GM23248 (cell line): ENCODE measurements around the gene GCLM. TPM values are rescaled to one million over a fixed set of nuclear protein-coding genes. Genes with fewer than 3 reads are reported as not detected.

Source experiments
- DNase-seq: peaks from one replicate; pipeline ENCODE4 v3.0.0-alpha.2; 2015
- H2AFZ ChIP-seq: fragments of 200-600 bp; sonication (generic); 2 replicates; pipeline ENCODE4 v1.6.1; 2016; ENCODE audit warnings: antibody characterized with exemption
- H3F3A ChIP-seq: fragments of 200-600 bp; sonication (generic); 2 replicates; pipeline ENCODE4 v1.6.1; 2016; ENCODE audit warnings: mild to moderate bottlenecking, antibody characterized with exemption, mixed run types; ENCODE audit not compliant: insufficient read depth
- H3K27ac ChIP-seq: fragments of 200-600 bp; sonication (generic); 2 replicates; pipeline ENCODE4 v1.5.1; 2016; ENCODE audit warnings: mild to moderate bottlenecking
- H3K27me3 ChIP-seq: fragments of 200-600 bp; sonication (generic); replicated peaks from 2 replicates; pipeline ENCODE4 v1.6.1; 2016; ENCODE audit warnings: mild to moderate bottlenecking; ENCODE audit not compliant: insufficient read depth
- H3K36me3 ChIP-seq: fragments of 200-600 bp; sonication (generic); 2 replicates; pipeline ENCODE4 v1.6.1; 2016; ENCODE audit warnings: low read depth, mild to moderate bottlenecking
- H3K4me1 ChIP-seq: fragments of 200-600 bp; sonication (generic); 2 replicates; pipeline ENCODE4 v1.6.1; 2016; ENCODE audit warnings: mild to moderate bottlenecking; ENCODE audit not compliant: insufficient read depth
- H3K4me2 ChIP-seq: fragments of 200-600 bp; sonication (generic); one replicate; pipeline ENCODE4 v1.6.1; 2016; ENCODE audit warnings: mild to moderate bottlenecking; ENCODE audit not compliant: unreplicated experiment
- H3K4me3 ChIP-seq: fragments of 200-600 bp; sonication (generic); 2 replicates; pipeline ENCODE4 v1.5.1; 2016; ENCODE audit warnings: mild to moderate bottlenecking
- H3K79me2 ChIP-seq: fragments of 200-600 bp; sonication (generic); 2 replicates; pipeline ENCODE4 v1.6.1; 2016; ENCODE audit warnings: mild to moderate bottlenecking; ENCODE audit not compliant: insufficient read depth
- H3K9ac ChIP-seq: fragments of 200-600 bp; sonication (generic); 2 replicates; pipeline ENCODE4 v1.6.1; 2016; ENCODE audit warnings: mild to moderate bottlenecking
- H3K9me2 ChIP-seq: fragments of 200-600 bp; sonication (generic); 2 replicates; pipeline ENCODE4 v1.6.1; 2016; ENCODE audit warnings: mixed run types, mild to moderate bottlenecking, moderate library complexity; ENCODE audit not compliant: insufficient read depth
- H3K9me3 ChIP-seq: fragments of 200-600 bp; sonication (generic); one replicate; pipeline ENCODE4 v1.6.1; 2017; ENCODE audit warnings: low read depth
- H4K20me1 ChIP-seq: fragments of 200-600 bp; sonication (generic); 2 replicates; pipeline ENCODE4 v1.6.0; 2016; ENCODE audit not compliant: insufficient read depth
- EZH2 ChIP-seq: fragments of 200-600 bp; sonication (generic); IDR thresholded peaks from 2 replicates; pipeline ENCODE4 v1.6.1; 2018; ENCODE audit warnings: antibody characterized with exemption, mild to moderate bottlenecking; ENCODE audit not compliant: insufficient read depth, poor library complexity, severe bottlenecking
- EZH2phosphoT487 ChIP-seq: fragments of 200-600 bp; sonication (generic); IDR thresholded peaks from 2 replicates; pipeline ENCODE4 v1.6.1; 2018; ENCODE audit warnings: antibody characterized with exemption, moderate library complexity, mild to moderate bottlenecking, low read depth; ENCODE audit not compliant: insufficient read depth
- WGBS, 2 experiments: methylation state at CpG; one replicate each; pipeline ENCODE4 v1.1.6; 2015 to 2017; ENCODE audit warnings: low lambda C conversion rate in 2 of 2, low coverage in 1 of 2; ENCODE audit errors: missing lambda C conversion rate in 2 of 2; 5-methylcytosine and 5-hydroxymethylcytosine counted together
- in situ Hi-C: fragments of 300-500 bp; cut with MboI; formaldehyde crosslinking; loops from 2 replicates; pipeline ENCODE4 v1.15.0; 2020
- polyA plus RNA-seq: library from polyadenylated mRNA; unstranded; fragments of >200 nt; fragmentation: Nextera tagmentation; extraction: Ambion mirVana; gene quantifications from 2 replicates; pipeline ENCODE4 v1.2.1, GENCODE V29; 2016
- total RNA-seq: library from RNA; depleted of rRNA; stranded (reverse); fragments of >200 nt; shearing (Covaris generic); gene quantifications from 2 replicates; pipeline ENCODE4 v1.2.3, GENCODE V29; 2014

The GCLM gene
- total and polyA plus RNA-seq, 2 experiments from 2014 or later: 32.7 to 69.0 TPM

DNA sequence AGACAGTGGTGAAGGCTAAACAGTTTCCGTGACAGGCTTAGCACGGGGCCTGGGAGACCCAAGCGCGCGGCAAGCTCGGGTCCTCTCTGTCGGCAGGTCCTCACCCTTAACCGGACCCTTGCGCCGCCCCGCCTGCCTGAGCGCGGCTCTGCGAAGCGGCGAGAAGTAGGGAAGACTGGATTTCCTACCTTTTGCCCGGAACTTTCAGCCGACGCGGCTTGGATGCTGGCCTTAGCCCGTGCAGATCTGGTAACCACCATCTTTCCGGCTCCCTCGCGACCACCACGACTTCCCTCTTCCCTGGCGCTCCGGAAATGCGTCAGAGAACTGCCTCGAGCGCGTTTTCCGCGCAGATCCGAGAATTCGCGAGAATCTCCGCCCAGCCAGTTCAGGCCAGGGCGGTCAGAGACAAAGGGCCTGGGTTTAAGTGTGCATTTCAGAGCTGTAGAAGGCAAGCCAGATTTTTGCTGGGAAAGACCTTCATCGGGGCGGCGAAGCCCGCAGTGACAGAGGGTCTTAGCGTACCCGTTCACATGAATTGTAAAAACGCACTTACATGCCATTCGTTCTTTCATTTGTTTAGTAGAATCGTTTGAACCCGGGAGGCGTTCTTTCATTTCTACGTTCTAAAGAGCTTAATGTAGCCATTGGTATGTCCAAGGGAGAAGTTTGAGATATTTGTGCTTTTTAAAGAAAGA, 30.2 kb downstream of the GCLM start, which contains the start of gene DNTTIP2:
TSS of gene DNTTIP2 (minus strand) at position 318 of the 698 bp plus-strand sequence. CDS start at position 260, 58 bp downstream.
- peaks cover 27% of the 10 kb centered on the region for H3K4me1 ChIP-seq
- peaks cover 61% of the 10 kb centered on the region for H3K79me2 ChIP-seq
- peaks cover 48% of the 10 kb centered on the region for H3K36me3 ChIP-seq
- H2AFZ ChIP-seq: peak within 1 kb of the TSS; percentile 93
- peak within 1 kb of the TSS; percentile 93 for H3K4me3 ChIP-seq
- WGBS, 2 experiments: 1 to 2% methylated on average over 50 of the region's 50 CpGs
- no peaks in the 10 kb centered on the region for H3K9me2 ChIP-seq
- peaks cover 43% of the 10 kb centered on the region for H3F3A ChIP-seq
- TF ChIP-seq EZH2 (no peak), EZH2phosphoT487 (no peak)
- no peaks in the 10 kb centered on the region for H3K27me3 ChIP-seq
- in situ Hi-C loops: loop anchor here (25.0 kb wide), 1 partner anchor 458 kb away; no protein-coding TSS in a partner anchor
- peak within 1 kb of the TSS; percentile 87 for H3K4me2 ChIP-seq
- no peaks in the 10 kb centered on the region for H3K9me3 ChIP-seq
- H3K27ac ChIP-seq: peak within 1 kb of the TSS; percentile 85
- peak within 1 kb of the TSS; percentile 95 for H3K9ac ChIP-seq
- no peaks in the 10 kb centered on the region for H4K20me1 ChIP-seq
- DNase-seq: peak; percentile 97

GRCh38 chr1:93878501-93878888, 30.7 kb downstream of the GCLM start:
- in situ Hi-C loops: loop anchor here (25.0 kb wide), 1 partner anchor 459 kb away; no protein-coding TSS in a partner anchor
- DNase-seq: peak; percentile 80
- peaks cover 27% of the 10 kb centered on the region for H3K4me1 ChIP-seq

DNA sequence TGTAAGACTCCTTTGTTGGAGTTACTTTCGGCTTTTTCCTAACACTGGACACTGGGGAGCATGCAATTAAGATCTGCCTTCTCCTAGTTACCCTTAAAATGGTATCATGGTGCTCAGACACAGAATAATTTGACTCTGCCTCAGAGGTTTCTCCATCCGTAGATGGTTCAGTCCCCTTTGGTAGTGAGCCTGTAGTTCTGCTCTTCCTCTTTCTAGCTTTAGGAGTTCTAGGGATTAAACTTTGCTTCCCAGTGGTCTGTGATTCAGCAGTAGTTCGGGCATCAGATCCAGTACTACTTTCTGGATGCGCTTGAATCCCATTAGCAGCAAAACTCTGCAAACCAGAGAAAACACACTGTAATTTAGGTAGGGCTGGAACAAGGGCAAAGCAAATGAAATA, 31.7 kb downstream of the GCLM start:
- Histone ChIP-seq H3F3A (peaks cover 31% of the 10 kb centered on the region), H3K4me1 (peaks cover 27% of the 10 kb centered on the region), H3K9ac (peak overlapping the region; percentile 95), H3K36me3 (peaks cover 49% of the 10 kb centered on the region), H3K4me3 (peak overlapping the region; percentile 93), H3K79me2 (peaks cover 70% of the 10 kb centered on the region), H3K27ac (no peak overlapping the region), H3K9me2 (no peaks in the 10 kb centered on the region), H3K9me3 (no peaks in the 10 kb centered on the region), H2AFZ (no peak overlapping the region), H4K20me1 (no peaks in the 10 kb centered on the region), H3K4me2 (peak overlapping the region; percentile 87), H3K27me3 (no peaks in the 10 kb centered on the region)
- 82 to 93% methylated on average over 4 of the region's 4 CpGs for WGBS, 2 experiments
- in situ Hi-C loops: loop anchor here (25.0 kb wide), 1 partner anchor 460 kb away; no protein-coding TSS in a partner anchor
- TF ChIP-seq EZH2: no peak
- no peak for TF ChIP-seq EZH2phosphoT487
- no peak for DNase-seq

More at GRCh38 chr1:93878501-93878888, 30.7 kb downstream of the GCLM start:
- H3K9me2 ChIP-seq: no peaks in the 10 kb centered on the region
- H3K9ac ChIP-seq: peak overlapping the region; percentile 95
- peak overlapping the region; percentile 93 for H3K4me3 ChIP-seq
- 3% methylated on average over 20 of the region's 20 CpGs for WGBS, 2 experiments
- H2AFZ ChIP-seq: peak overlapping the region; percentile 93
- H4K20me1 ChIP-seq: no peaks in the 10 kb centered on the region
- H3K4me2 ChIP-seq: peak overlapping the region; percentile 87
- peak overlapping the region; percentile 85 for H3K27ac ChIP-seq
- no peaks in the 10 kb centered on the region for H3K27me3 ChIP-seq
- H3K79me2 ChIP-seq: peaks cover 66% of the 10 kb centered on the region
- H3K36me3 ChIP-seq: peaks cover 49% of the 10 kb centered on the region
- H3K9me3 ChIP-seq: no peaks in the 10 kb centered on the region
- H3F3A ChIP-seq: peaks cover 38% of the 10 kb centered on the region
- TF ChIP-seq EZH2 (no peak), EZH2phosphoT487 (no peak)

GRCh38 chr1:93876244-93876643, 33.0 kb downstream of the GCLM start:
- Histone ChIP-seq H3K27me3 (no peaks in the 10 kb centered on the region), H3K9ac (no peak overlapping the region), H3K79me2 (peaks cover 70% of the 10 kb centered on the region), H3F3A (peaks cover 23% of the 10 kb centered on the region), H3K4me1 (peaks cover 27% of the 10 kb centered on the region), H3K4me2 (peak overlapping the region; percentile 0), H4K20me1 (no peaks in the 10 kb centered on the region), H3K9me2 (no peaks in the 10 kb centered on the region), H3K4me3 (no peak overlapping the region), H3K27ac (no peak overlapping the region), H2AFZ (no peak overlapping the region), H3K36me3 (peaks cover 60% of the 10 kb centered on the region), H3K9me3 (no peaks in the 10 kb centered on the region)
- WGBS, 2 experiments: 95% methylated on average over 1 of the region's 1 CpG
- no peak for DNase-seq
- in situ Hi-C loops: loop anchor here (25.0 kb wide), 1 partner anchor 461 kb away; no protein-coding TSS in a partner anchor
- TF ChIP-seq EZH2phosphoT487 (no peak), EZH2 (no peak)
